ENCODE measurements around the gene ETV6.

DNA sequence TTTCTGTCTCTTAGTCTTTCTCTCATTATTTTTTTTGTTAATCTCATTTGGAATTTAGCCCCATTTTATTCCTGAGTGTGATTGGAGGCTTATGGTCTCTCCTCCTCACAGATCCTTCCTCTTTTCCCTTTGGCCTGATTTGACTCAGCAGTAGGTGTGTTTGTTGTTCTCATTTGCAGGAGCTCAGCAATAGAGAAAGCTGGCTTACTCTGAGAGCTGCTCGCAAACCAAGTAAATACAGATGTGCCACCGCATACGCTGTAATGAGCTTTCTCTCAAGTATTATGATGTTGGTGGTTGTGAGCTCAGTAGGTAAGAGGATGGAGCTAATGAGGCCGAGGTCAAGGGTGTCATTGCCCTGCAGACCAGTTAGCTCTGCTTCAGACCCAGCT, 206.5 kb downstream of the ETV6 start:
- TF ChIP-seq MAX (IDR thresholded peaks at IDR 0.05) (no peak), JUNB (IDR thresholded peaks at IDR 0.05) (no peak), SREBF2 (IDR thresholded peaks at IDR 0.05) (no peak), POLR2AphosphoS2 (conservative IDR thresholded peaks at IDR 0.05; ENCODE audit: low read length) (no peak)
- TF ChIP-seq, protein P1, sequence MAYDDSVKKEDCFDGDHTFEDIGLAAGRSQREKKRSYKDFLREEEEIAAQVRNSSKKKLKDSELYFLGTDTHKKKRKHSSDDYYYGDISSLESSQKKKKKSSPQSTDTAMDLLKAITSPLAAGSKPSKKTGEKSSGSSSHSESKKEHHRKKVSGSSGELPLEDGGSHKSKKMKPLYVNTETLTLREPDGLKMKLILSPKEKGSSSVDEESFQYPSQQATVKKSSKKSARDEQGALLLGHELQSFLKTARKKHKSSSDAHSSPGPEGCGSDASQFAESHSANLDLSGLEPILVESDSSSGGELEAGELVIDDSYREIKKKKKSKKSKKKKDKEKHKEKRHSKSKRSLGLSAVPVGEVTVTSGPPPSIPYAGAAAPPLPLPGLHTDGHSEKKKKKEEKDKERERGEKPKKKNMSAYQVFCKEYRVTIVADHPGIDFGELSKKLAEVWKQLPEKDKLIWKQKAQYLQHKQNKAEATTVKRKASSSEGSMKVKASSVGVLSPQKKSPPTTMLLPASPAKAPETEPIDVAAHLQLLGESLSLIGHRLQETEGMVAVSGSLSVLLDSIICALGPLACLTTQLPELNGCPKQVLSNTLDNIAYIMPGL (CRISPR knock-in tag; IDR thresholded peaks at IDR 0.05; ENCODE audit: borderline replicate concordance) = no peak

Data from A549 (cell line).